WTC11 (cell line): ENCODE measurements around the gene C19orf73. TPM values are rescaled to one million over a fixed set of nuclear protein-coding genes. Genes with fewer than 3 reads are reported as not detected.

Experiments used
- ATAC-seq: fragments of 200-7000 bp; cut with Tn5 transposase; 2 replicates; pipeline ENCODE4 v1.10.0; 2021; ENCODE audit warnings: mild to moderate bottlenecking, moderate library complexity
- CTCF ChIA-PET: fragments of 300-600 bp; sonication (Branson Sonifier 250); formaldehyde crosslinking; loops from one replicate; lab custom pipeline; 2021; ENCODE audit warnings: antibody characterized with exemption; lab: Charles Lee
- POLR2A ChIA-PET: fragments of 350-600 bp; sonication (Branson Sonifier 250); formaldehyde crosslinking; loops from one replicate; lab custom pipeline; 2021; ENCODE audit warnings: antibody characterized with exemption; lab: Charles Lee
- DNase-seq: peaks from one replicate; pipeline ENCODE4 v3.0.0; 2021; ENCODE audit warnings: low spot score
- H3K27ac Mint-ChIP-seq: 2 replicates; pipeline ENCODE4 v1.8.0; 2021; ENCODE audit warnings: mixed read lengths
- H3K27me3 Mint-ChIP-seq: 2 replicates; pipeline ENCODE4 v1.8.0; 2021; ENCODE audit warnings: low read depth, mild to moderate bottlenecking, moderate library complexity, mixed read lengths
- H3K36me3 Mint-ChIP-seq: 2 replicates; pipeline ENCODE4 v1.8.0; 2021; ENCODE audit warnings: mixed read lengths
- H3K4me1 Mint-ChIP-seq: 2 replicates; pipeline ENCODE4 v1.8.0; 2022; ENCODE audit warnings: mixed read lengths
- H3K4me3 Mint-ChIP-seq: 2 replicates; pipeline ENCODE4 v1.8.0; 2021; ENCODE audit warnings: mild to moderate bottlenecking, moderate library complexity, mixed read lengths
- H3K9me3 Mint-ChIP-seq: 2 replicates; pipeline ENCODE4 v1.8.0; 2021; ENCODE audit warnings: mixed read lengths
- CREM ChIP-seq: sonication (generic); formaldehyde crosslinking; IDR thresholded peaks from 2 replicates; pipeline ENCODE4 v1.8.1; 2022; ENCODE audit warnings: mild to moderate bottlenecking, missing genetic modification reagents, moderate library complexity
- ELF4 ChIP-seq: sonication (generic); formaldehyde crosslinking; IDR thresholded peaks from 2 replicates; pipeline ENCODE4 v1.8.1; 2022; ENCODE audit warnings: low read depth, mild to moderate bottlenecking, moderate library complexity, missing genetic modification reagents
- GTF2I ChIP-seq: fragments of 250-450 bp; sonication (Bioruptor Pico); conservative IDR thresholded peaks from 2 replicates; pipeline ENCODE4 v1.4.0; 2021; ENCODE audit warnings: mild to moderate bottlenecking
- JAZF1 ChIP-seq: fragments of 250-450 bp; sonication (Bioruptor Pico); IDR thresholded peaks from 2 replicates; pipeline ENCODE4 v1.9.0; 2021; ENCODE audit warnings: moderate library complexity, mild to moderate bottlenecking, inconsistent platforms
- KAT7 ChIP-seq: sonication (generic); formaldehyde crosslinking; IDR thresholded peaks from 2 replicates; pipeline ENCODE4 v1.8.1; 2023; ENCODE audit warnings: missing genetic modification reagents, mild to moderate bottlenecking, borderline replicate concordance
- NFYB ChIP-seq: sonication (generic); formaldehyde crosslinking; conservative IDR thresholded peaks from 2 replicates; pipeline ENCODE4 v1.8.0; 2022; ENCODE audit warnings: low read depth, missing genetic modification reagents
- PRDM15 ChIP-seq: sonication (generic); formaldehyde crosslinking; IDR thresholded peaks from 2 replicates; pipeline ENCODE4 v1.8.0; 2022; ENCODE audit warnings: missing genetic modification reagents
- TCF7 ChIP-seq: sonication (generic); formaldehyde crosslinking; IDR thresholded peaks from 2 replicates; pipeline ENCODE4 v1.8.0; 2022; ENCODE audit warnings: mild to moderate bottlenecking, low read depth, missing genetic modification reagents, moderate library complexity
- ZNF396 ChIP-seq: fragments of 250-450 bp; sonication (Bioruptor Pico); IDR thresholded peaks from 2 replicates; pipeline ENCODE4 v1.8.0; 2021; ENCODE audit warnings: mild to moderate bottlenecking, moderate library complexity, borderline replicate concordance
- total RNA-seq: library from RNA; stranded (reverse); gene quantifications from 3 replicates; pipeline ENCODE4 v1.2.3, GENCODE V29; 2021
- TF ChIP-seq, protein P1 (sequence below): sonication (generic); formaldehyde crosslinking; IDR thresholded peaks from 2 replicates; pipeline ENCODE4 v1.8.0; 2023; ENCODE audit warnings: missing genetic modification reagents
- TF ChIP-seq, protein P2 (sequence below): sonication (generic); formaldehyde crosslinking; IDR thresholded peaks from 2 replicates; pipeline ENCODE4 v1.8.0; 2022; ENCODE audit warnings: mild to moderate bottlenecking, missing genetic modification reagents

The C19orf73 gene
- total RNA-seq, 1 experiment from 2014 or later = 3.2 TPM

DNA sequence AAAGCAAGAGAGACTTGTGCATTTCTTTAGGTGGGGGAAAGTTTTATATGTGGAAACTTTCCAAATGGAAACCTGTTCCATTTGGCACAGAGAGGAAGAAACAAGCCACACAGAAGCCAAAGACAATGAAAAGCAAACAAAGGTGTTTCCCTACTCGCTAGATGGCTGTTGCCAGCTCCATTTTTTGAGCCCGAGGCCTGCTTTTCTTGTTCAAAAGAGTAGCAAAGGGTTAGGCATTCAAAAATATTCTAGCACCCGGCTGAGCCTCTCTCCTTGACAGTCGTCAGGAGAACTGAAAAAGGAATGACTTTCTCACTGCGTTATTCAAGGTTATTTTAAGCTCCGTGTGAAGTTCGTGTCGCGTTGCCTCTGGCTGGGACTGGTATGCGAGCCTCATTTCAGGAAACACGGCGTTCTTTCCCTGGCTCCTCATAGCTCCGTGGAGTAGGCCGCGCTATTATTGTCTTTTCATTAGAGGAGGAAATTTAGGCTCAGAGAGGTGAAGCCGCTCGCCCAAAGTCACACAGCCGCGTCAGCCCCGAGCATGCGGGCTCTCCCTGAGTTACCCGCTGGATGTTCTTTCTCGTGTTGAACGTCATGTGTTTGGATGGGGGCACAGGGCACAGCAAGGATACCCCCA, 46.3 kb upstream of the C19orf73 start:
- ATAC-seq (no peak), DNase-seq (no peak)
- ChIA-PET CTCF (interaction anchor here (0.6 to 3.3 kb wide), 11 partner anchors 10 to 172 kb away, joined by 3 to 21 read pairs (median 6); partner anchors contain the start of genes HRC, LIN7B and RUVBL2), POLR2A (interaction anchor here (0.5 to 0.7 kb wide), 2 partner anchors 10 to 79 kb away, joined by 3 to 4 read pairs; partner anchors contain the start of gene HRC)
- TF ChIP-seq GTF2I (CRISPR knock-in tag) = no peak
- TF ChIP-seq, protein P1, sequence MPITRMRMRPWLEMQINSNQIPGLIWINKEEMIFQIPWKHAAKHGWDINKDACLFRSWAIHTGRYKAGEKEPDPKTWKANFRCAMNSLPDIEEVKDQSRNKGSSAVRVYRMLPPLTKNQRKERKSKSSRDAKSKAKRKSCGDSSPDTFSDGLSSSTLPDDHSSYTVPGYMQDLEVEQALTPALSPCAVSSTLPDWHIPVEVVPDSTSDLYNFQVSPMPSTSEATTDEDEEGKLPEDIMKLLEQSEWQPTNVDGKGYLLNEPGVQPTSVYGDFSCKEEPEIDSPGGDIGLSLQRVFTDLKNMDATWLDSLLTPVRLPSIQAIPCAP = no peak
- H3K27ac Mint-ChIP-seq = peak overlapping the region; percentile 49; the same call in 1 of the 2 replicates
- H3K4me1 Mint-ChIP-seq = peaks cover 6% of the 10 kb centered on the region
- no peaks in the 10 kb centered on the region for H3K9me3 Mint-ChIP-seq
- peaks cover 8% of the 10 kb centered on the region for H3K27me3 Mint-ChIP-seq
- peak overlapping the region; percentile 29 for H3K4me3 Mint-ChIP-seq
- no peaks in the 10 kb centered on the region for H3K36me3 Mint-ChIP-seq

- H3K4me3 Mint-ChIP-seq = no peak overlapping the region
- H3K36me3 Mint-ChIP-seq = no peaks in the 10 kb centered on the region
- DNase-seq = no peak
- no peak for ATAC-seq
- peaks cover 16% of the 10 kb centered on the region for H3K4me1 Mint-ChIP-seq
- H3K27ac Mint-ChIP-seq = no peak overlapping the region; the same call in 1 of the 2 replicates
- ChIA-PET POLR2A (no interaction called here), CTCF (interaction anchor here (0.6 to 1.1 kb wide), 3 partner anchors 36 to 64 kb away, joined by 3 to 13 read pairs (median 6); no protein-coding TSS in a partner anchor)
- TF ChIP-seq KAT7 (CRISPR knock-in tag) (no peak), ELF4 (CRISPR knock-in tag) (no peak), NFYB (CRISPR knock-in tag) (no peak), PRDM15 (CRISPR knock-in tag) (no peak), JAZF1 (no peak)
- H3K9me3 Mint-ChIP-seq = no peaks in the 10 kb centered on the region
- H3K27me3 Mint-ChIP-seq = peaks cover 29% of the 10 kb centered on the region
These were observed 43.0 kb upstream of the C19orf73 start for GRCh38 chr19:49161987-49162386.

DNA sequence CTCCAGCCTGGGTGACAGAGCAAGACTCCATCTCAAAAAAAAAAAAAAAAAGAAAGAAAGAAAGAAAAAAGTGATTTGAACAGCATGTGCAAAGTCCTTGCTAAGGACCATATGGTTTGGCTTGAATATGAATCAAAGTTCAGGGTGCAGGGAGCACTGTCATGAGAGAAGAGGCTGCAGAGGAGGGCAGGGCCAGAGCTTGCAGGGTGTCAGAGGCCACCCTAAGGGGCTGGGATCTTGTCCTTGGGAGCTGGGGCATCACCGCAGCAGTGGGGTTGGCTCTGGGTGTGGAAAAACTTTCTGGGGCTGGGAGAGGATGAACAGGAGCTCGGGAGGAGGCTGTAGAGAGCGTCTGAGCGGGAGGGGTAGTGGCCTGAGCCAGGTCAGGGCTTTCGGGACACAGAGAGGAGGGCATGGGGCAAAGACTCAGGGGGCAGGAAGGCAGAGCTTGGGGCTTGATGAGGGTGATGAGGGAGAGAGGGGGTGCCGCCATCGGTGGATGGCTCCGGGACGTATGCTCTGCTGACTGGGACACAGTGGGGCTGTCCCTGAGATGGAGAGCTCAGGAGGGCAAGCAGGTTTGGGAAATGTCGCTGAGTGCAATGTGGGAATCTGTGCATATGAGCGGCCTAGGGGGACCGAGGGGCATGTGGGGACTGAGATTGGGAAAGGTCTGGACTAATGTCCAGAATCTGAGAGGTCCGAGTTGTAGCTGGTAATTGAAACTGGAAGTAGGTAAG, 41.7 kb upstream of the C19orf73 start:
- ChIA-PET POLR2A (no interaction called here), CTCF (interaction anchor here (1.2 to 3.6 kb wide), 3 partner anchors 14 to 48 kb away, joined by 4 to 24 read pairs (median 9); no protein-coding TSS in a partner anchor)
- H3K4me3 Mint-ChIP-seq = no peak overlapping the region

More for the DNA sequence above, 41.7 kb upstream of the C19orf73 start:
- DNase-seq (no peak), ATAC-seq (no peak)
- Mint-ChIP-seq H3K27me3 (peaks cover 33% of the 10 kb centered on the region), H3K27ac (0 out of 2 replicates have a peak overlapping the region, but pooled peaks have one; percentile 44), H3K36me3 (no peaks in the 10 kb centered on the region), H3K4me1 (peaks cover 21% of the 10 kb centered on the region)
- TF ChIP-seq, protein P2, sequence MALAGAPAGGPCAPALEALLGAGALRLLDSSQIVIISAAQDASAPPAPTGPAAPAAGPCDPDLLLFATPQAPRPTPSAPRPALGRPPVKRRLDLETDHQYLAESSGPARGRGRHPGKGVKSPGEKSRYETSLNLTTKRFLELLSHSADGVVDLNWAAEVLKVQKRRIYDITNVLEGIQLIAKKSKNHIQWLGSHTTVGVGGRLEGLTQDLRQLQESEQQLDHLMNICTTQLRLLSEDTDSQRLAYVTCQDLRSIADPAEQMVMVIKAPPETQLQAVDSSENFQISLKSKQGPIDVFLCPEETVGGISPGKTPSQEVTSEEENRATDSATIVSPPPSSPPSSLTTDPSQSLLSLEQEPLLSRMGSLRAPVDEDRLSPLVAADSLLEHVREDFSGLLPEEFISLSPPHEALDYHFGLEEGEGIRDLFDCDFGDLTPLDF (CRISPR knock-in tag) = no peak
- TF ChIP-seq ZNF396 (CRISPR knock-in tag) = no peak
- no peak for TF ChIP-seq TCF7 (CRISPR knock-in tag)
- no peak for TF ChIP-seq CREM (CRISPR knock-in tag)
- TF ChIP-seq, all 79 proteins: peak for 0
- H3K9me3 Mint-ChIP-seq = no peaks in the 10 kb centered on the region
